IPS DF 19.7 (cell line): ENCODE data around the gene SERPINB6.
"Not testable (repeated sequence)": the region's sequence is repeated elsewhere in the genome, so short reads cannot be mapped to it uniquely, and the experiment has no call there.

Experiments used
- DNase-seq: peaks from one replicate; pipeline ENCODE4 v3.0.0-alpha.2; 2013; ENCODE audit warnings: low read depth, low spot score

SERPINB6 gene

DNA sequence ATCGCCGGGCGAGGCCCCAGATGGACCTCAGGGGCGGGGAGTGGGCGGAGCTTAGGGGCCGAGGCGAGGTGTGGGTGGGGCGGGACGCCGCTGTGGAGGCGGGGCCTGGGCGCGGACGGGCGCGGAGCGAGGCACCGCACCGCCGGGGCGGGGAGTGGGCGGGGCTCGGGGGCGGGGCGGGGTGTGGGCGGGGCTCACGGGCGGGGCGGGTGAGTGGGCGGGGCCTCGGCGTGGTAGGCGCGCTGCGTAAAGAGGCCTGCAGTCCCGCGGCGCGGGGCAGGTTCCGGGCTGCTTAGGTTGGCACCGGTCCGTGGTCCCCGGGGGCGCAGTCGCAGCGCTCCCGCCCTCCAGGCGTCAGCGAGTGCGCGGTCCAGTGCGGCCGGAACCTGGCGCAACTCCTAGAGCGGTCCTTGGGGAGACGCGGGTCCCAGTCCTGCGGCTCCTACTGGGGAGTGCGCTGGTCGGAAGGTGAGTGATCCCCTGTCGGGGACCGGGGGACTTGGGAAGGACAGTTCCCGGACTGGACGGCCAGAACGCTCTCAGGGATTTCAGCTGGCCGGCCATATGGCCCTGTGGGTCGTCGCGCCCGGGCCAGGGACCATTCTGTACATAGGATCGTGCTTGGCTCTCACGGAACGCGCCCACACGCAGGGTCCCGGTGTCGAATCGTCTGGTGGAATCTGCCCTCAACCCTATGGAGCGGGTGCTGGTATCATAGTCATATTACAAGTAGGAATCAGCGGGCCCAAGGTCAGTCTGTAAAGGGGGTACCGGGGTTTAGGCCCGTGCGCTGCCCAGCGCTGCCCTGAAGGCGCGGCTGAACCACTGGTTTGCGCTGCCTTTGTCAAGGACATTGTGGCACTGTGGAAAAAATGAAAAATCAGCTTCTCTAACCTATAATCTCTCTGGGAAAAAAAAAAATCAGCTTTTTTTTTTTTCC, 28.5 kb upstream of the SERPINB6 start, which contains the start of gene NQO2:
Gene NQO2, plus strand, starts transcription at position 277 of the 940 bp plus-strand sequence. CDS start 6,659 bp downstream, outside the sequence.
- no peak for DNase-seq

- DNase-seq = no peak
These were observed 27.7 kb upstream of the SERPINB6 start for GRCh38 chr6:2998998-2999617.

GRCh38 chr6:2998249-2998997, 27.1 kb upstream of the SERPINB6 start:
- not testable (repeated sequence) for DNase-seq

DNA sequence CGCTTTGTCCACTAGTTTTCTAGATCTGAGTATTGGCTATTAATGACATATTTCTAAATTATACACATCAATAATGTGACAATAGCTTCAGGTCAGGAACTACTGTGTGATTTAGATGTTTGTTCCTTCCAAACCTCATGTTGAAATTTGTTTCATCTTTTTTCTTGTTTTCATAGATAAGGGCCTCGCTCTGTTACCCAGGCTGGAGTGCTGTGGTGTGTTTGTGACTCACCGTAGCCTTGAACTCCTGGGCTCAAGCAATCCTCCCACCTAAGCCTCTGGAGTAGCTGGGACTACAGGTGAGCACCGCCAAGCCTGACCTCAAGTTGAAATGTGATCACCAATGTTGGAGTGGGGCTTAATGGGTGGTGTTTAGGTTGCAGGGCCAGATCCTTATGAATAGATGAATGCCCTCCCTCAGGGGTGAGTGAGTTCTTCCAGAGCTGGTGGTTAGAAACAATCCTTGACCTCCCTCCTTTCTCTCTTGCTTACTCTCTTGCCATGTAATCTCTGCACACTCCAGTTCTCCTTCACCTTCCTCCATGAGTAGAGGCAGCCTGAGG, 22.5 kb upstream of the SERPINB6 start:
- no peak for DNase-seq

DNA sequence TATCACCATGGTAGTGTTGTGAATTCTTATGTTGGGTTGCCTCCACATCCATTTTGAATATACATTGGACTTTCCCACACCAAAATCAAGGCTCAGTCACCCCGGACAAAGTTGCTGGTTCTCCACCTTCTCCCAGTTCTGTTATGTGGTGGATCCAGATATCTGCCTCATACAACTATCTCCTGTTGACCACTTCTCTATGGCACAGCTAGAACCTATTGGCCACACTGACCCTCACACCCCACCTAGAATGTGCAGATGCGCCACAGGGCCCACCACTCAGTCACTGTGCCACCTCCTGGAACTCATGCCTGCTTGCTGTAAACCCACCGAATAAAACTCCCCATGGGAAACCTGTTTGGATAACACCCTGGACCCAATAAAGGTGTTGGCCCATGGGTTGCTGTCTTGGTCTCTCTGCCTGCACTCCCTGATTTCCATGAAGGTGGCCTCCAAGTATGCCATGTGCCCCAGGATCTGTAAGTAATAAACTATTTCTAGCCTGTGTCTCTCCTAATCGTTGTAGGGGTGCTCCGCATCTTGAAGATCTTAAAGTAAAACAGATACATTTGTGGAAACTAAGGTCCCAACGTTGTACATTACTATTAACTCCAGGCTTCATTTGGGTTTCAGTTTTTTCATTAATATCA, 21.1 kb upstream of the SERPINB6 start:
- no peak for DNase-seq

DNA sequence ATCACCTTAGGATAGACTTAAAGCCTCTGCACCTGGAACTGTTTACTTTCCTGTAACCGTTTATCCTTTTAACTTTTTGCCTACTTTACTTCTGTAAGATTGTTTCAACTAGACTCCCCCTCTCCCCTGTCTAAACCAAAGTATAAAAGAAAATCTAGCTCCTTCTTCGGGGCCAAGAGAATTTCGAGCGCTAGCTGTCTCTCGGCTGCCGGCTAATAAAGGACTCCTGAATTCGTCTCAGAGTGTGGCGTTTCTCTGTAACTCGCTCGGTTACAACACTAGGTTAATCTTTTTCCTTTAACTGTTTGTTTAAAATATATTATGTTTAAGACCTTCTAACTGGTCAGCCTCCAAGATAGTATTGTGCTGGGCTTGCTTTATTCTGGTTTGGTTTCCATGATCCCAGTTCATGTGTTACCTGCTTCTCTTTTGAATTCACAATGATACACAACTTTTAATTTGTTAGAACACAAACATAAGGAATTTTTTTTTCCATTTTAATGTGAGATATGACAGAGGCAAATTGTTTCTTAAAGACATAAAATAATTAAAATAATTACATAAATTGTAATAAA, 19.7 kb upstream of the SERPINB6 start:
- no peak for DNase-seq

DNA sequence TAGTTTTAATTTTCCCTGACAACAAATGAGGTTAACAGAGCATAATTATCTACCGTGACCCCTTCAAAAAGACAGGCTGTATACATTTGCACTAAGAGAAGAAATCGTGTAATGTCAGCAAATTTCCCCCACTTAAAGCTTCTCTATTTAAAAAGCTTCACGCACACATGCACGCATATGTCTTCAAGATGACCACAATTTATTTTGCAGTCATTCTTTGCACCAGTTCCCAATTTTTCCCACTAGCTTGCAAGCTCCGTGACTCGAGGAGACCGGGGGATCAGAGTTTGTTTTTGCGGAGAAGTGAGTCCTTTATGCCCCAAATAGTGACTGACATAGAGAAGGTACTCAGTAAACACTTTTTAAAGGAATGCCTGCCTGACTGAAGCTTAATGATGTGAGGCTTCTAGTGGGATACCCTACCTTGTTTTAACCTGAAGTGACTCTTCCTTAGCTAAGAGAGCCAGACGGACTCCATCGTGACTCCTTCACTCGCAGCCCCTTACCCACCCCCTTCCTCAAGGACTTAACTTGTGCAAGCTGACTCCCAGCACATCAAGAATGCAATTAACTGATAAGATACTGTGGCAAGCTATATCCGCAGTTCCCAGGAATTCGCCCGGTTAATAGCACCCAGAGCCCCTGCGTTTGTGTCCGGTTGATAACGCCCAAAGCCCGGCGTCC, 19.0 kb upstream of the SERPINB6 start:
- no peak for DNase-seq

GRCh38 chr6:2989332-2990247, 18.2 kb upstream of the SERPINB6 start:
- DNase-seq = peak; percentile 98

GRCh38 chr6:2988426-2989331, 17.3 kb upstream of the SERPINB6 start:
- peak; percentile 70 for DNase-seq

GRCh38 chr6:2988094-2988425, 16.7 kb upstream of the SERPINB6 start:
- DNase-seq = no peak

GRCh38 chr6:2986722-2987221, 15.4 kb upstream of the SERPINB6 start:
- no peak for DNase-seq

GRCh38 chr6:2984738-2985406, 13.5 kb upstream of the SERPINB6 start:
- DNase-seq = no peak

- no peak for DNase-seq
These were observed 11.2 kb upstream of the SERPINB6 start for GRCh38 chr6:2982426-2983117.

GRCh38 chr6:2980465-2980855, 9.1 kb upstream of the SERPINB6 start:
- DNase-seq = no peak

GRCh38 chr6:2979819-2980464, 8.6 kb upstream of the SERPINB6 start:
- DNase-seq = no peak

GRCh38 chr6:2978923-2979322, 7.6 kb upstream of the SERPINB6 start:
- DNase-seq = no peak
